GM18505 (cell line): ENCODE measurements around the gene SURF6.
"Not testable (repeated sequence)": the region's sequence is repeated elsewhere in the genome, so short reads cannot be mapped to it uniquely, and the experiment has no call there.

Source experiments
- ATAC-seq: cut with Tn5 transposase; IDR thresholded peaks from one replicate; pipeline ENCODE4 v1.9.1; 2021; ENCODE audit not compliant: unreplicated experiment
- POLR2A ChIP-seq: IDR thresholded peaks from 4 replicates; pipeline ENCODE4 v1.6.1; 2011; ENCODE audit warnings: borderline replicate concordance; ENCODE audit not compliant: insufficient read depth, insufficient read length; ENCODE audit errors: extremely low read depth

SURF6 gene

GRCh38 chr9:133335924-133336811, at the start of gene SURF6:
Gene SURF6, minus strand, starts transcription at chr9:133336188. Its CDS starts 56 bp downstream, at chr9:133336132.
- peak; percentile 83 for ATAC-seq
- peak; percentile 79 for TF ChIP-seq POLR2A

GRCh38 chr9:133385452-133385851, 49.5 kb upstream of the SURF6 start:
- TF ChIP-seq POLR2A = no peak
- ATAC-seq = no peak

- ATAC-seq = no peak
- TF ChIP-seq POLR2A = no peak
These were observed 48.8 kb upstream of the SURF6 start for GRCh38 chr9:133384736-133385321.

- TF ChIP-seq POLR2A = no peak
- ATAC-seq = no peak
These were observed 47.5 kb upstream of the SURF6 start for GRCh38 chr9:133383438-133383837.

- ATAC-seq = no peak
- TF ChIP-seq POLR2A = no peak
These were observed 46.6 kb upstream of the SURF6 start for GRCh38 chr9:133382507-133383141.

GRCh38 chr9:133380734-133381133, 44.7 kb upstream of the SURF6 start:
- no peak for TF ChIP-seq POLR2A
- no peak for ATAC-seq

GRCh38 chr9:133379153-133380086, 43.4 kb upstream of the SURF6 start:
- ATAC-seq = no peak
- TF ChIP-seq POLR2A = no peak

GRCh38 chr9:133378408-133378962, 42.5 kb upstream of the SURF6 start:
- no peak for TF ChIP-seq POLR2A

GRCh38 chr9:133377721-133378216, 41.8 kb upstream of the SURF6 start:
- TF ChIP-seq POLR2A = no peak
- ATAC-seq = no peak

More at GRCh38 chr9:133378408-133378962, 42.5 kb upstream of the SURF6 start:
- ATAC-seq = no peak

- ATAC-seq = not testable (repeated sequence)
These were observed 41.3 kb upstream of the SURF6 start for GRCh38 chr9:133377280-133377679.

GRCh38 chr9:133375724-133376654, 40.0 kb upstream of the SURF6 start, which contains the start of the genes STKLD1 and SURF4:
Gene STKLD1, plus strand, starts transcription at chr9:133376366. Its CDS starts 108 bp downstream, at chr9:133376474.
Gene SURF4, minus strand, starts transcription at chr9:133376060. Its CDS starts 91 bp downstream, at chr9:133375969.
- TF ChIP-seq POLR2A = peak; percentile 86
- ATAC-seq = peak; percentile 81

- peak; percentile 6 for ATAC-seq
- no peak for TF ChIP-seq POLR2A
These were observed 39.2 kb upstream of the SURF6 start for GRCh38 chr9:133375116-133375723.
